Measurements from ENCODE around the gene SARDH. TPM values are rescaled to one million over a fixed set of nuclear protein-coding genes. Genes with fewer than 3 reads are reported as not detected.

SARDH gene, protein sequence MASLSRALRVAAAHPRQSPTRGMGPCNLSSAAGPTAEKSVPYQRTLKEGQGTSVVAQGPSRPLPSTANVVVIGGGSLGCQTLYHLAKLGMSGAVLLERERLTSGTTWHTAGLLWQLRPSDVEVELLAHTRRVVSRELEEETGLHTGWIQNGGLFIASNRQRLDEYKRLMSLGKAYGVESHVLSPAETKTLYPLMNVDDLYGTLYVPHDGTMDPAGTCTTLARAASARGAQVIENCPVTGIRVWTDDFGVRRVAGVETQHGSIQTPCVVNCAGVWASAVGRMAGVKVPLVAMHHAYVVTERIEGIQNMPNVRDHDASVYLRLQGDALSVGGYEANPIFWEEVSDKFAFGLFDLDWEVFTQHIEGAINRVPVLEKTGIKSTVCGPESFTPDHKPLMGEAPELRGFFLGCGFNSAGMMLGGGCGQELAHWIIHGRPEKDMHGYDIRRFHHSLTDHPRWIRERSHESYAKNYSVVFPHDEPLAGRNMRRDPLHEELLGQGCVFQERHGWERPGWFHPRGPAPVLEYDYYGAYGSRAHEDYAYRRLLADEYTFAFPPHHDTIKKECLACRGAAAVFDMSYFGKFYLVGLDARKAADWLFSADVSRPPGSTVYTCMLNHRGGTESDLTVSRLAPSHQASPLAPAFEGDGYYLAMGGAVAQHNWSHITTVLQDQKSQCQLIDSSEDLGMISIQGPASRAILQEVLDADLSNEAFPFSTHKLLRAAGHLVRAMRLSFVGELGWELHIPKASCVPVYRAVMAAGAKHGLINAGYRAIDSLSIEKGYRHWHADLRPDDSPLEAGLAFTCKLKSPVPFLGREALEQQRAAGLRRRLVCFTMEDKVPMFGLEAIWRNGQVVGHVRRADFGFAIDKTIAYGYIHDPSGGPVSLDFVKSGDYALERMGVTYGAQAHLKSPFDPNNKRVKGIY
- total RNA-seq (2022; extraction: Qiagen RNA extraction; ENCODE audit: low read depth), result 0.07 to 0.13 TPM (median 0.08 TPM) in 4 of 5 replicates, not detected in the other

DNA sequence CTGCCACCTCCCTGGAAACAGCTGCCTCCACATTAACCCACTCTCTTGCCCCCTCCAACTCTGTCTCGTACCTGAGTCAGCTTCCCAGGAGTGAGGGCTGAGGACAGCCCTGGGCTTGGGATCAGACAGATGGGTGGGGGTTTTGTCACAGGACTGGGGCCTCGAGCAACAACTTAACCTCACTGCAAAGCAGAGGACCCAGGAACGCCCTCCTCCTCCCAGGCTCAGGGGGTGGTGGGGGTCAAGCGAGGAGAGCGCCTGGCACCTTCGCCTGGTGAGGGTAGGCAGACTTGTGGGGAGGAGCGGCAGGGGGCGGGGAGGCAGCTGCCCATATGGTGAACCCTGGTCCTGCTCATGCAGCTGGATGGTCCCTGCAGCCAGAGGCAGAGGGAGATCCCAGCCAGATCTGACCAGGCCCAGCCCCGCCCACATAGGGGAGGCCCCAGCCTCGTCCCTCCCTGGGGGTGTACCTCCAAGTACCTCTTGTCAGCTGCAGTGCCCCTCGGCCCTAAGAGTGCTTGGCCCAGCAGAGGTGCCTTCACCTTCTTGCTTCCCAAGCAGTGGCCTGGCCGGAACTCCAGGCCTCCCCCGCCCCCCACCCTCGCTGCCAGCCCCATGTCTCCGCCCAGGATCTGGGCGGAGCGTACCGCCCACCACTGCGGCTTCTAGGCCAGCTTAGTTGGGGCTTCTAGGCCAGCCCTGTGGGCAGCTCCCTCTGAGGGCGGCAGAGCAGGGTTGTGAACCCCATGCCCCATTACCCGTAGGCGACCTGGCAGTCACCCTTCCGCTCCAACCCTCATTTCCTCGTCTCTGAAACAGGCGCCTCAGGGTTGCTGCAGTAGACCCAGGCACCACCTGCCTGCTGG is at the start of gene SARDH:
Gene SARDH, minus strand, starts transcription at position 579 of the 866 bp plus-strand sequence. CDS start 4,179 bp downstream, outside the sequence.

DNA sequence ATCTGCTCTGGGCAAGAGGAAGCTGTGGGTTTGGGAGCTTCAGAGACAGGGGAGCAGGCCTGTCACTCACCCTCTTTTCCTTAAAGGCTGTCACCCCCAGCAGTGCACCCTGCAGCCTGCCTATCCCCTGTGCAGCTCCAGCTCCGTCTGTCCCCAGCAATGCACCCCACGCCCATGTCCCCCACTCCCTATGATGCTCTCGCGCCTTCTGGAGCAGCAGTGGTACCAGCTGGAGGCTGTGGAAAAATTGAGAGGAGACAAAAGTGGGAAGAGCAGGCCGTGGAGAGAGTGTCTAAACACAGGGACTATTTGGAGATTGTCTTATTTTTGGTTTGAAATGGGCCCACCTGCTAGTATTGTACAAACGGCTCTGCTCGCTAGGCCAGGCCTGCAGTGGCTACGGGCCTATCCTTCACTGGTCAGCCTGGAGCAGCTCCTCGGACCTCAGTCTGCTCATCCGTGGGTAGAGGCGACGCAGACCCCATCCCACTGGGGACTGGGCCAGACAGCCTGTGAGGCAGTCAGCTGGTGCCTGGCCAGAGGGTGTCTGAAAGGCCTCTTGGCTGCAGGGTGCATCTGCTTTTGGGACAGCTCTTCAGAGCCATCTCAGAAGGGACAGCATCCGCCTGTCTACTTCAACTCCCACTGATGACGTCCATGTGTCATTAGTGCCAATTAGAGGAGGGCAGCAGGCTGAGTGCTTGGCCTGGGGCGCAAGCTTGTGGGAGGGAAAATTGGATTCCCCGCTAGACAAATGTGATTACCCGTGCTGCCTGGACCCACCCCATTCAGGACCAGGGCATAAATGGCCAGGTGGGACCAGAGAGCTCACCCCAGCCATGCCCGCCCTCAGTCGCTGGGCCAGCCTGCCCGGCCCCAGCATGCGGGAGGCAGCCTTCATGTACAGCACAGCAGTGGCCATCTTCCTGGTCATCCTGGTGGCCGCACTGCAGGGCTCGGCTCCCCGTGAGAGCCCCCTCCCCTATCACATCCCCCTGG is 102.3 kb downstream of the SARDH start, which contains the start of gene DBH:
Gene DBH, plus strand, starts transcription at position 831 of the 999 bp plus-strand sequence. Its CDS starts 9 bp downstream, at position 840.

Other genes starting within 250 kb of the SARDH start
- not detected in 5 replicates for gene MYMK, start 213.4 kb downstream of the SARDH start, total RNA-seq (2022; extraction: Qiagen RNA extraction; ENCODE audit: low read depth)
- gene ADAMTSL2, start 203.6 kb downstream of the SARDH start, total RNA-seq (2022; extraction: Qiagen RNA extraction; ENCODE audit: low read depth), result not detected in 5 replicates
- gene FAM163B, start 129.0 kb downstream of the SARDH start, total RNA-seq (2022; extraction: Qiagen RNA extraction; ENCODE audit: low read depth), result not detected in 5 replicates
- gene DBH, start 102.0 kb downstream of the SARDH start, total RNA-seq (2022; extraction: Qiagen RNA extraction; ENCODE audit: low read depth), result not detected in 5 replicates

Data from A549 treated with CpdA at 1 μM for 4 hours (cell line).